ENCODE measurements around the gene MICA.

GRCh38 chr6:31462964-31463870 is 59.8 kb downstream of the MICA start:
- TF ChIP-seq CTCF (IDR thresholded peaks at IDR 0.05; ENCODE audit: low read depth, low read length, missing input control) (no peak), RAD21 (IDR thresholded peaks at IDR 0.05) (no peak), TAF1 (conservative IDR thresholded peaks at IDR 0.05) (peak; percentile 98), MAX (IDR thresholded peaks at IDR 0.05) (no peak), EGR1 (IDR thresholded peaks at IDR 0.05; ENCODE audit: low read depth in 2 of 2) (no peak), ATF3 (IDR thresholded peaks at IDR 0.05) (no peak), JUND (IDR thresholded peaks at IDR 0.05) (peak; percentile 30 to 90), GABPA (IDR thresholded peaks at IDR 0.05 in 1 of 2, conservative IDR thresholded peaks at IDR 0.05 in 1 of 2) (no peak), REST (IDR thresholded peaks at IDR 0.05) (peak; percentile 94), YY1 (IDR thresholded peaks at IDR 0.05) (peak; percentile 46), SP1 (IDR thresholded peaks at IDR 0.05) (peak; percentile 77), HNF4G (IDR thresholded peaks at IDR 0.05) (no peak), ZBTB33 (IDR thresholded peaks at IDR 0.05) (no peak), RXRA (IDR thresholded peaks at IDR 0.05) (peak; percentile 10 to 13)

All from liver (tissue), 3 donors.